Hematopoietic multipotent progenitor cell treated with erythropoietin and hydrocortisone succinate and interleukin-3 and kit ligand, for 8 days (in vitro differentiated cells): ENCODE results near the gene TSEN54.

Experiments used
- DNase-seq: peaks from one replicate; pipeline ENCODE4 v3.0.0-alpha.2; 2015

Gene TSEN54

DNA sequence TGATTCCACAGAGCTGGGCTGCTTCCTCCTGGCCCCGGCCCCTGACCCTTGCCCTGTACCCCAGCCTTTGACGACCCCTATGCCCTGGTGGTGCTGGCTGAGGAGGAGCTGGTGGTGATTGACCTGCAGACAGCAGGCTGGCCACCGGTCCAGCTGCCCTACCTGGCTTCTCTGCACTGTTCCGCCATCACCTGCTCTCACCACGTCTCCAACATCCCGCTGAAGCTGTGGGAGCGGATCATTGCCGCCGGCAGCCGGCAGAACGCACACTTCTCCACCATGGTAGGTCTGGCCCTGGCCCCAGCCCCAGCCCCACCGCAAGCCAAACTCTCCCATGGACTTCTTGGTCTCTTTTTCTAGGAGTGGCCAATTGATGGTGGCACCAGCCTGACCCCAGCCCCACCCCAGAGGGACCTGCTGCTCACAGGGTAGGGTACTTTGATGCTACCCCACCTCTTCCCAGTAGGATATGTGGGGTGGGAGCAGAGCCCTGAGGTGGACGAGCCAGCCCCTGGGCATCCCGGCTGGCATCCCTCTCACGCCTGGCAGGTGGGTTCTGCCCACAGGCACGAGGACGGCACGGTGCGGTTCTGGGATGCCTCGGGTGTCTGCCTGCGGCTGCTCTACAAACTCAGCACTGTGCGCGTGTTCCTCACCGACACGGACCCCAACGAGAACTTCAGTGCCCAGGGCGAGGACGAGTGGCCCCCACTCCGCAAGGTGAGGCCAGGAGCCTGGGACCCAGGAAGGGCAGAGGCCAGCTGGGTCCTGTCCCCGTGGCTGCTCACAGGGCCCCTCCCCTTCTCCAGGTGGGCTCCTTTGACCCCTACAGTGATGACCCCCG is 52.3 kb downstream of the TSEN54 start:
- DNase-seq, result no peak

DNA sequence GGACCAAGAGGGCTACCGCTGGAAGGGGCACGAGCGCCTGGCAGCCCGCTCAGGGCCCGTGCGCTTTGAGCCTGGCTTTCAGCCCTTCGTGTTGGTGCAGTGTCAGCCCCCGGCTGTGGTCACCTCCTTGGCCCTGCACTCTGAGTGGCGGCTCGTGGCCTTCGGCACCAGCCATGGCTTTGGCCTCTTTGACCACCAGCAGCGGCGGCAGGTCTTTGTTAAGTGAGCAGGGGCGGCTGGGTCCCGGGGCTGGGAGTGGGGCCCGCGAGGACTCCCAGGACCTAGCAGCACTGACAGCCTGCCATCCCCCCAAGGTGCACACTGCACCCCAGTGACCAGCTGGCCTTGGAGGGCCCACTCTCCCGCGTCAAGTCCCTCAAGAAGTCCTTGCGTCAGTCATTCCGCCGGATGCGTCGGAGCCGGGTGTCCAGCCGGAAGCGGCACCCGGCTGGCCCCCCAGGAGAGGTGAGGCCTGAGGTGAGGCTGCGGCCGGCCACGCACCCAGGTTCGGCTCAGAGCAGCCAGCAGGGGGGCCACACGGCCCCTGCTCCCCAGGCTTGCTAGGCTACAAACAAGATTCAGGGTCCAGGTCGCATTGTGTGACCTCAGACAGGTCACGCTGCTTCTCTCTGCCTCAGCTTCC is 53.8 kb downstream of the TSEN54 start:
- DNase-seq, result no peak

DNA sequence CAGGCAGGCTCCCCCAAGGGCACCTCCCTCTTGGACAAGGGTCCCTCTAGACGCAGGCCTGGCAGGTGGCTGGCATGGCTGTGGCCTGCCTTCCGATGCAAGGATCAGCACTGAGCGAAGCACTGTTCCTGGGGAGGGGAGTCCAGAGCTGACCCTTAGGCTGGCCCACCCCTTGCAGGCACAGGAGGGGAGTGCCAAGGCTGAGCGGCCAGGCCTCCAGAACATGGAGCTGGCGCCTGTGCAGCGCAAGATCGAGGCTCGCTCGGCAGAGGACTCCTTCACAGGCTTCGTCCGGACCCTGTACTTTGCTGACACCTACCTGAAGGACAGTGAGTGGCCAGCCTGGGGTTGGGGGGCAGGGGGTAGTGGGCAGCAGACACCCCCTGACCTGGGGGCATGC is 54.4 kb downstream of the TSEN54 start:
- DNase-seq, result no peak

DNA sequence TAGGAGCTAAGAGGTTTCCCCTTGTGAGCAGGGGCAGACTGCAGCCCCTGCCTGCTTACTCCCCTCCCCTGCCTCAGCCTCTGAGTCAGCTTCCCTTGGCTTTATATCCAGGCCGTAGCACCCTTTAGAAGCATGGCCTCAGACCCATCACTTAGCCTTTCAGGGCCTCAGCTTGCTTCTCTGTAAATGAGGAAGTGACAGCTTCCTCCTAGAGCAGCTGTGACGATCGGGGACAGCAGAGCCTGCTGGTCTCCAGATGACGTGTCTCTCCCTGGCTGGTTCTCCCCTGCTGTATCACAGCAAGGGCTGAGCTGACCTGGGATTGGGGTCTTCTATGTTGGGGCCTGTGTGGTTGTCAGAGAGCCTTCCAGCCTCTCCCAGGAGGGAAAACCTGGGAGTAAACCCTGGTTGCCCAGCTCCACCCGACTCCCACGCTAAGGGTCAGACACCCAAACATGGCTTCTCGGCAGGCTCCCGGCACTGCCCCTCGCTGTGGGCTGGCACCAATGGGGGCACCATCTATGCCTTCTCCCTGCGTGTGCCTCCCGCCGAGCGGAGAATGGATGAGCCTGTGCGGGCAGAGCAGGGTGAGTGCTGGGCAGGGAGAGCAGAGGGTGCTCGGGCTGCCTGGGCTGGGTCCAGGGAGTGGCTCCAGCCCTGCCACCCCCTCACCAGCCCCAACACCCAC is 55.0 kb downstream of the TSEN54 start:
- peak; percentile 51 for DNase-seq

DNA sequence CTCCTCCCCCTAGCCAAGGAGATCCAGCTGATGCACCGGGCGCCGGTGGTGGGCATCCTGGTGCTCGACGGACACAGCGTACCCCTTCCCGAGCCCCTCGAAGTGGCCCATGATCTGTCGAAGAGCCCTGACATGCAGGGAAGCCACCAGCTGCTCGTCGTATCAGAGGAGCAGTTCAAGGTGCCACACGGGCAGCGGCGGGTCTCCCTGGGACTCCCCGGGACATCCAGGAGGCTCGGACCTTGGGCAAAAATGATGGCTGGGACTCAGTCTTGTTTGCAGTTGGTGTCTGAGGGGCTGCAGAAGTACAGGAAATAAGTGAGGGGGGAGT is 55.5 kb downstream of the TSEN54 start:
- DNase-seq, result no peak

DNA sequence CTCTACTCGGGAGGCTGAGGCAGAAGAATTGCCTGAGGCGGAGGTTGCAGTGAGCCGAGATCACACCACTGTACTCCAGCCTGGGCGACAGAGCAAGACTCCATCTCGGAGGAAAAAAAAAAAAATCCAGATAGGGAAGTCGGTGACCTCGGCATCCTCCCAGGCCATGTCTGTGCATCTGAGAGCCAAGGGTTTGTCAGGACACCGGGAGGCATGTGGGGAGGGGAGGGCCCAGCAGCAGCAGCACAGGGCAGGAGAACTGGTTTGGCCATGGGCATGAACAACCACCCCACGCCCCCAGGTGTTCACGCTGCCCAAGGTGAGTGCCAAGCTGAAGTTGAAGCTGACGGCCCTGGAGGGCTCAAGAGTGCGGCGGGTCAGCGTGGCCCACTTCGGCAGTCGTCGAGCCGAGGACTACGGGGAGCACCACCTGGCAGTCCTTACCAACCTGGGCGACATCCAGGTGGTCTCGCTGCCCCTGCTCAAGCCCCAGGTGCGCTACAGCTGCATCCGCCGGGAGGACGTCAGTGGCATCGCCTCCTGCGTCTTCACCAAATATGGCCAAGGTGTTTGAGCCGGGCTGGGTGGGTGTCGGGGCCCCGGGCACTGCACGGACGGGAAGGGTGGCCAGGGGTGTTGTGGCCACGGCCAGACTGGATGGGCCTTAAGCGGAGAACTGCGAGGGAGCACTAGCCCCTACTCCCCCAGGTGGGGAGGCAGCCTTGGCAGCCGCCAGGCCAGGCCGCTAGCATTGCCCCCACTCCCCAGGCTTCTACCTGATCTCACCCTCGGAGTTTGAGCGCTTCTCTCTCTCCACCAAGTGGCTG is 56.6 kb downstream of the TSEN54 start:
- DNase-seq, result no peak

DNA sequence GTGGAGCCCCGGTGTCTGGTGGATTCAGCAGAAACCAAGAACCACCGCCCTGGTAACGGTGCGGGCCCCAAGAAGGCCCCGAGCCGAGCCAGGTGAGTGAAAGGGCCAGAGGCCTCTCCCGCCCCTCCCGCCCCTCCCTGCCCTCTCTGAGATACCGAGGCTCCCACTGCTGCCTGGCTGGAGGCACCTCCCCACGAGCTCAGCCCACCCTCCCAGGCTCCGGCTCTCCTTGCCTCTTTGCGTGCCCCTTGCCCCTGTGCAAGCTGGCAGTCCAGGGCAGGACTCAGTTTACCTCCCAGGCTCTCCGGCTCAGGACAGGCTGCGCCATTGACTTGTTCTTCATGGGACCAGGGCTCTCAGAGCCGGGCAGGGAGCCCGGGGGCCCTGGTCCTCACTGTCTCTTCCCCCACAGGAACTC is 57.2 kb downstream of the TSEN54 start:
- no peak for DNase-seq

DNA sequence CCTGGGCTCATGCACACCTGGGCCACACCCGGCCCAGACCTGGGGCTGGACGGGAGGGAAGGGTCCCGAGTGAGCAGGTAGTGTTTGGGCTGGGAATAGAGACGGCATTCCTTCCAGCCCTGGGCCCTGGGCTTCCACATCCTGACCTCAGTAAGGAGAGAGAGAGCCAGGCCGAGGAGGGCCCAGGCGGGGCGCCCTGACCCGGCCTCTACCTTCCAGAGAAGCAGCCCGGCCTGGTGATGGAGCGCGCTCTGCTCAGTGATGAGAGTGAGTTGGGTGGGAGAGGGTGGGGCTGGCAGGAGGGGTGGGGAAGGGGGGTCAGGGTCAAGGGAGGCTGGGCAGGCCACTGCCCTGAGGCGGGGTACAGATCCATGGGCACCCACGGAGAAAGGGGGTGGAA is 57.7 kb downstream of the TSEN54 start:
- no peak for DNase-seq
